Uterus (tissue), 4 donors: ENCODE data around the gene BRMS1L. TPM values are rescaled to one million over a fixed set of nuclear protein-coding genes. Genes with fewer than 3 reads are reported as not detected.
"Not testable (repeated sequence)": the region's sequence is repeated elsewhere in the genome, so short reads cannot be mapped to it uniquely, and the experiment has no call there.

Experiments used
- DNase-seq, 2 donors: peaks; one replicate each; pipeline ENCODE4 v3.0.0-alpha.2; 2019 to 2020
- H3K27ac ChIP-seq, 2 donors: fragments of 200-600 bp; sonication (generic); 1 replicate in 1 of 2; 2 replicates in 1 of 2; pipeline ENCODE4 v1.5.1; 2016 to 2018
- H3K27me3 ChIP-seq, 2 donors: fragments of 200-600 bp; sonication (generic); one replicate each; pipeline ENCODE4 v1.5.1; 2018 to 2019; ENCODE audit warnings: control low read depth in 1 of 2
- H3K36me3 ChIP-seq, 2 donors: fragments of 200-600 bp; sonication (generic); one replicate each; pipeline ENCODE4 v1.5.1; 2019; ENCODE audit warnings: control low read depth in 1 of 2
- H3K4me1 ChIP-seq, 2 donors: fragments of 200-600 bp; sonication (generic); one replicate each; pipeline ENCODE4 v1.5.1; 2018 to 2019; ENCODE audit warnings: control low read depth in 1 of 2
- H3K4me3 ChIP-seq, 2 donors: fragments of 200-600 bp; sonication (generic); 1 replicate in 1 of 2; 2 replicates in 1 of 2; pipeline ENCODE4 v1.5.1; 2018 to 2019; ENCODE audit warnings: mild to moderate bottlenecking in 1 of 2
- H3K9me3 ChIP-seq, 2 donors: fragments of 200-600 bp; sonication (generic); one replicate each; pipeline ENCODE4 v1.5.1; 2019; ENCODE audit warnings: control low read depth in 1 of 2
- CTCF ChIP-seq, 4 experiments: fragments of 200-600 bp in 2 of 4; fragments of 450-650 bp in 2 of 4; sonication (generic) in 2 of 4; IDR thresholded peaks; one replicate each; pipeline ENCODE4 v1.5.1; 2016 to 2019; ENCODE audit warnings: antibody characterized with exemption in 4 of 4, mild to moderate bottlenecking in 2 of 4, moderate library complexity in 1 of 4
- POLR2A ChIP-seq, 2 donors: fragments of 450-650 bp; IDR thresholded peaks; one replicate each; pipeline ENCODE4 v1.6.1; 2016; ENCODE audit warnings: antibody characterized with exemption in 2 of 2, mild to moderate bottlenecking in 1 of 2, moderate library complexity in 1 of 2
- intact Hi-C: fragments of 100-400 bp; cut with DNase I; formaldehyde crosslinking; loops from one replicate; pipeline ENCODE4 v1.15.1; 2023; ENCODE audit warnings: low total_unique reads
- total RNA-seq, 4 donors: library from RNA; depleted of rRNA in 3 of 4; stranded (reverse); fragments of >200 nt in 3 of 4; gene quantifications; one replicate each; pipeline versions ENCODE4 v1.1.0 to v1.2.4, GENCODE V29; 2014 to 2023
- donor health status: DM: yes; HTN: yes; CAD: no.

Gene BRMS1L, protein sequence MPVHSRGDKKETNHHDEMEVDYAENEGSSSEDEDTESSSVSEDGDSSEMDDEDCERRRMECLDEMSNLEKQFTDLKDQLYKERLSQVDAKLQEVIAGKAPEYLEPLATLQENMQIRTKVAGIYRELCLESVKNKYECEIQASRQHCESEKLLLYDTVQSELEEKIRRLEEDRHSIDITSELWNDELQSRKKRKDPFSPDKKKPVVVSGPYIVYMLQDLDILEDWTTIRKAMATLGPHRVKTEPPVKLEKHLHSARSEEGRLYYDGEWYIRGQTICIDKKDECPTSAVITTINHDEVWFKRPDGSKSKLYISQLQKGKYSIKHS
- 10 to 100 TPM in 2 of 4 donors, 1 to 10 TPM in 2; 1.5 to 16.3 (median 8.5) TPM for total RNA-seq

DNA sequence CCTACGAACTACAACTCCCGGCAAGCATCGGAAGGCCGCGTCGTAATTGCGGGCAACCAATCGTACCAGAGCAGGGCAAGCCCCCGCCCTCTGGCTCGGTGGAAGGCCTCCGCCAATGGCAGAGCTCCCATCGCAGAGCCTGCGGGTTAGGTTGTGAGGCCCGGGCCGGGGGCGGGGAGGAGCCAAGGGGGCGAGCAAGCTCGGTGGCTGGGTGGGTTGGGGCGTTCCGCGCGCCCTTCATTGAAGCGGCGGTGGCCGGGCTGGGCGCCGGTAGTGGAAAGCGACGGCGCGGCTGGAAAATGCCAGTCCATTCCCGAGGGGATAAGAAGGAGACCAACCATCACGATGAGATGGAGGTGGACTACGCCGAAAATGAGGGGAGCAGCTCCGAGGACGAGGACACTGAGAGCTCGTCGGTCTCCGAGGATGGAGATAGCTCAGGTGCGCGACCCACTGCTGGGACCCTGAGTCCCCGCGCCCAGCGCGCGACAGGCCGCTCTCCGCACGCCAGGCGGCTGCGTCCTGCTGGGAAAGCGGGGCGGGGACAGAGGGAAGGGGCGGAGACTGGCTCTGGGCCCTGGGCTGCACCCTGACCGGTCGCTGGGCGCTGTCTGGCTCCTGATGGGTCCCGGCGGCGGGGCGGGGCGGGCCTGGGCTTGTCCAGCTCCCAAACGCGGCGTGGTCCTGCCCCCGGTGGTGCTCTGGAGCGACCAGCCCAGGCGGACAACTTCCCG, at the start of gene BRMS1L:
BRMS1L (plus strand) TSS at position 121 of the 734 bp plus-strand sequence; CDS start at position 300, 179 bp downstream.
- peak; percentile 98 for DNase-seq
- peak within 1 kb of the TSS; percentile 63 to 84 for H3K4me3 ChIP-seq
- TF ChIP-seq POLR2A (IDR thresholded peaks at IDR 0.05) = peak; percentile 80 to 92
- peak; percentile 7 to 37 (median 20) for TF ChIP-seq CTCF (IDR thresholded peaks at IDR 0.05)
- no peaks in the 10 kb centered on the region for H3K9me3 ChIP-seq
- no peaks in the 10 kb centered on the region for H3K36me3 ChIP-seq
- no peaks in the 10 kb centered on the region for H3K27me3 ChIP-seq
- no peaks in the 10 kb centered on the region for H3K4me1 ChIP-seq
- intact Hi-C loops = no loop called here
- peak within 1 kb of the TSS; percentile 94 to 95 for H3K27ac ChIP-seq

DNA sequence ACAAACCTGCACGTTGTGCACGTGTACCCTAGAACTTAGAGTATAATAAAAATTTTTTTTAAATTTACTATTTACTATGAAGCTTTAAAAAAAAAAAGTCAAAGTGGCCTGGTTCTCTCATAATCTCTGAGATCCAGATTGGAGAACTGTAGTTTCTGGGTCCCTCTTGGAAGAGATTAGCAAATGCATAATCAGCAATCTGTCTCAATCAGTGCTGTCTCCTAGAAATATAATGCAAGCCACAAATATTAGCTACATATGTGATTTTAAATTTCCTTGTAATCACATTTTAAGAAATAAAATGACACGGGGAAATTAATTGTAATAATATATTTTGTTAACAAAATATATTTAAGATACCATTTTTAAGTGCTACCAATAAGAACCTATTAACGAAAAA, 49.3 kb upstream of the BRMS1L start:
- no peak overlapping the region for H3K4me3 ChIP-seq
- no peak overlapping the region for H3K27ac ChIP-seq
- TF ChIP-seq CTCF (IDR thresholded peaks at IDR 0.05) (no peak), POLR2A (IDR thresholded peaks at IDR 0.05) (no peak)
- peaks cover 0 to 16% of the 10 kb centered on the region in 2 donors for H3K9me3 ChIP-seq
- no peak for DNase-seq
- H3K27me3 ChIP-seq = no peaks in the 10 kb centered on the region
- no peaks in the 10 kb centered on the region for H3K4me1 ChIP-seq
- H3K36me3 ChIP-seq = no peaks in the 10 kb centered on the region
- intact Hi-C loops = no loop called here

GRCh38 chr14:35777550-35777949, 48.6 kb upstream of the BRMS1L start:
- H3K27me3 ChIP-seq, H3K36me3 ChIP-seq, H3K4me1 ChIP-seq, H3K4me3 ChIP-seq, DNase-seq, intact Hi-C loops, H3K27ac ChIP-seq: not testable (repeated sequence)
- H3K9me3 ChIP-seq = peaks cover 0 to 18% of the 10 kb centered on the region in 2 donors

DNA sequence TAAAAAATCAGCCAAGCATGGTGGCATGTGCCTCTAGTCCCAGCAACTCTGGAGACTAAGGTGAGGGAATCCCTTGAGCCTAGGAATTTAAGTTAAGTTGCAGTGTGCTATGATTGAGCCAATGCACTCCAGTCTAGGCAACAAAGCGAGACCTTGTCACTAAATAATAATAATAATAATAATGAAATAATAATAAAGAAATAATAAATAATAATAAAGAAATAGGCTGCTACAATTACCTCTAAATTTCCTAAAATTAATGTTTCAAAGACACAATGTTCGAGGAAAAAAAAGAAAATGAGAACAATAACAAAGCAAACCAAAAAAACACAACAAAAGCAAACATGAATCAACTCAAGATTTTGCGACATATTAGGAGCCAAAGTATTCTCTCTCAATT, 46.8 kb upstream of the BRMS1L start:
- no peak overlapping the region for H3K4me3 ChIP-seq
- H3K27ac ChIP-seq = no peak overlapping the region
- no peaks in the 10 kb centered on the region for H3K27me3 ChIP-seq
- no peaks in the 10 kb centered on the region for H3K4me1 ChIP-seq
- H3K36me3 ChIP-seq = no peaks in the 10 kb centered on the region
- DNase-seq = no peak
- TF ChIP-seq CTCF (IDR thresholded peaks at IDR 0.05) (no peak), POLR2A (IDR thresholded peaks at IDR 0.05) (no peak)
- H3K9me3 ChIP-seq = peaks cover 0 to 18% of the 10 kb centered on the region in 2 donors
- intact Hi-C loops = no loop called here

GRCh38 chr14:35783699-35784098, 42.4 kb upstream of the BRMS1L start:
- no peaks in the 10 kb centered on the region for H3K4me1 ChIP-seq
- H3K27ac ChIP-seq = no peak overlapping the region
- H3K4me3 ChIP-seq = no peak overlapping the region
- TF ChIP-seq CTCF (IDR thresholded peaks at IDR 0.05) = no peak
- no peak for TF ChIP-seq POLR2A (IDR thresholded peaks at IDR 0.05)
- intact Hi-C loops = no loop called here
- H3K36me3 ChIP-seq = no peaks in the 10 kb centered on the region
- H3K27me3 ChIP-seq = no peaks in the 10 kb centered on the region
- no peak for DNase-seq
- peaks cover 0 to 18% of the 10 kb centered on the region in 2 donors for H3K9me3 ChIP-seq
